GM21825 (cell line): ENCODE measurements around the gene IRF2.

Experiments used
- ATAC-seq: cut with Tn5 transposase; IDR thresholded peaks from one replicate; pipeline ENCODE4 v1.9.1; 2021; ENCODE audit warnings: mild to moderate bottlenecking, moderate library complexity; ENCODE audit not compliant: unreplicated experiment

The IRF2 gene

GRCh38 chr4:184474263-184475095 is at the start of gene IRF2:
TSS of gene IRF2 (minus strand) at chr4:184474550. CDS start at chr4:184429064, 45,486 bp downstream.
- peak; percentile 64 for ATAC-seq

GRCh38 chr4:184515606-184516005 is 41.3 kb upstream of the IRF2 start:
- ATAC-seq = no peak

- peak; percentile 98 for ATAC-seq
Measured at GRCh38 chr4:184514121-184514988, 40.0 kb upstream of the IRF2 start.

- peak; percentile 7 for ATAC-seq
Measured at GRCh38 chr4:184513802-184514120, 39.4 kb upstream of the IRF2 start.

GRCh38 chr4:184511156-184511555 is 36.8 kb upstream of the IRF2 start:
- no peak for ATAC-seq

- no peak for ATAC-seq
Measured at GRCh38 chr4:184510401-184510800, 36.1 kb upstream of the IRF2 start.

GRCh38 chr4:184506527-184507121 is 32.3 kb upstream of the IRF2 start:
- ATAC-seq = peak; percentile 98

- ATAC-seq = no peak
Measured at GRCh38 chr4:184504385-184504784, 30.0 kb upstream of the IRF2 start.

- no peak for ATAC-seq
Measured at GRCh38 chr4:184503869-184504300, 29.5 kb upstream of the IRF2 start.

GRCh38 chr4:184500748-184501589 is 26.6 kb upstream of the IRF2 start:
- no peak for ATAC-seq

- ATAC-seq = no peak
Measured at GRCh38 chr4:184499996-184500395, 25.6 kb upstream of the IRF2 start.

- ATAC-seq = no peak
Measured at GRCh38 chr4:184498598-184498997, 24.2 kb upstream of the IRF2 start.

GRCh38 chr4:184489771-184490170 is 15.4 kb upstream of the IRF2 start:
- ATAC-seq = no peak

GRCh38 chr4:184487503-184487902 is 13.2 kb upstream of the IRF2 start:
- no peak for ATAC-seq

- no peak for ATAC-seq
Measured at GRCh38 chr4:184485279-184485678, 10.9 kb upstream of the IRF2 start.

GRCh38 chr4:184481544-184481943 is 7.2 kb upstream of the IRF2 start:
- ATAC-seq = no peak

GRCh38 chr4:184479516-184479950 is 5.2 kb upstream of the IRF2 start:
- no peak for ATAC-seq

GRCh38 chr4:184477201-184477999 is 3.0 kb upstream of the IRF2 start:
- ATAC-seq = no peak

GRCh38 chr4:184476695-184477094 is 2.3 kb upstream of the IRF2 start:
- ATAC-seq = no peak

GRCh38 chr4:184475498-184475897 is 1.1 kb upstream of the IRF2 start:
- no peak for ATAC-seq
